ENCODE data around the gene NOX5. TPM values are rescaled to one million over a fixed set of nuclear protein-coding genes. Genes with fewer than 3 reads are reported as not detected.
A peak's percentile ranks its signal among the peaks of the same experiment; 100 is the strongest.

NOX5 gene
- total RNA-seq, 1 experiment from 2014 or later = 2.9 TPM

DNA sequence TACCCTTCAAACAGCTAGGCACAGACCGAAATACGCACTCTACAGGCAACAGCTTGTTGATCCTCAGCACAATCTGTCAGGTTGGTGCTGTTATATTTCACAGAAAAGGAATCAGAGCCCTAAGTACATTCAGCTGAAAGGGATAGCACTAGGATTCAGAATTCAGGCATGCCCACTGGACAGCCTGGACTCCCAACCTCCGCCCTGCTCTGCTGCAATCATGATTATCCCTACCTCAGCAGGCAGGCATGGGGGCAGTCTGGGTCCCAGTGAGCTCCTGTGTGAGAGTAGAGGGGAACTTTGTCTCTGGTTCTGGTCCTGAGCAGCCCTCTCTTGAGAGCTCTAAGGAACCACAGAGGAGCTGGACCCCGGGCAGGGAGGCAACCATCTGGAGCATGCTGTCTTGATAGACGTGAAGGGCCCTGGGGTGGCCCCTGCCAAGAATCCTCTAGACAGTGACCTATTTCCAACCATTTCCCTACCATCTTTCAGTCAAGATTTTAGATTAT lies 23.4 kb upstream of the NOX5 start:
- no peak for DNase-seq (ENCODE audit: low read depth)

DNA sequence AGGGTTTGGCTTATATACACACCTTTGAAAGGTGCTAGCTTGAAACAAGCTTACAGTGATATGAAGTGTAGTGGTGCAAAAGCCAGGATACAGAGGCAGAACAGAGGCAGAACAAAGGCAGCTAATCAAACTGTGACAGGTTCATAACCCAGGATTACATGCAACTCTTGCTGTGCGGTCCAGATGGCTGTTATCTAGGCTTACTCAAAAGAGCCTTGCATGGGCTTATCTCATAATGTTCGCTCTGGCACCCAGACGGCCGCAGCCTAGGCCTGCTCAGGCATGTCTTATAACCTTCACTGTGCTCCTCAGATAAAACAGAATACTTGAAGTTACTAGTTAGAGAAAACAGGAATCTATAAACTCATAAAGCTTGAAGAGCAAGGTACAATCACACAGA lies 22.8 kb upstream of the NOX5 start:
- no peak for DNase-seq (ENCODE audit: low read depth)

DNA sequence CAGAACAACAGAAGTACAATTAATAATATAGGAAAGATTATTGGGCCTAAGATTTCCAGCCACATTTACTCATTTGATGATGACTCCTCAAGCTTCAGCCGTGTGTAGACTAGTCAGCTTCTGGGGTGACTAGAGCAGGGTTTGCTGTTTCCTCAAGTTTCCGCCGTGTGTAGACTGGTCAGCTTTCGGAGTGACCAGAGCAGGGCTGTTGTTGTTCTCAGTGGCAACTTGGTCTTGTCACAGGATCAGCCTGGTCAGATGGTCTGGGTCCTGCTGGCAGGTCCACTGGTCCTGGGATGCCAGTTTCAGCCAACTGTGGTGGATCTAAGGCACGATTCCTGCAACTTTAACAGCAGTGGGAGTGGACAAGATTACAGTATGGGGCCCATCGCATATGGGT lies 21.8 kb upstream of the NOX5 start:
- no peak for DNase-seq (ENCODE audit: low read depth)

DNA sequence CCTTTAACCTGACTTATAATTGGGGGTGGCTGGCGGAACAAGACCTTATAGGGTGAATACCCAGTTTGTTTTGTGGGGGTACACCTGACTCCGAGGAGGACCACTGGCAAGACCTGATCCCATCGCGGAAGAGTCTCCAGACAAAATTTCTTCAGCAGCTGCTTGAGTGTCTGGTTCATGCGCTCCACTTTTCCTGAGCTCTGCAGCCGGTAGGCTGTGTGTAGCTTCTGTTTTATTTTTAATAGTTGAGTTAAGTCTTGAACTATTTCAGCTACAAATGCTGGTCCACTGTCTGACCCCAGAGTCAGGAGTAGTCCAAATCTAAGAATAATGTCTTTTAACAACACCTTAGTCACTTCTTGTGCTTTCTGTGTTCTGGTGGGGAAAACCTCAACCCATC lies 21.2 kb upstream of the NOX5 start:
- DNase-seq (ENCODE audit: low read depth) = no peak

DNA sequence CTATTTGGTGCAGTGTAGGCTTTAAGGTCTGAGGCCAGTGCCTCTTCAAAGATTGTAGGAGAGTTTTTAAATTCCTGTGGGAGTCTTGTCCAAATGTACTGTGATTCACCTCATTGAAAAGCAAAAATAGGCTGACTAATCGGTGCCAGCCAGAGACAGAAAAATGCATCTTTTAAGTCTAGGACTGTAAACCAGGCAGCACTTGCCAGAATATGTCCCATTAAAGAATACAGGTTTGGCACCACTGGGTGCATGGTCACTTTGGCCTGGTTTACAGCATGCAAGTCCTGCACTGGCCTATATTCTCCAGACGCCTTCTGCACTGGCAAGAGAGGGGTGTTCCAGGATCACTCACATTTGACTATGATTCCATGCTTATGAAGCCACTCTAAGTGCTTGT lies 20.3 kb upstream of the NOX5 start:
- DNase-seq (ENCODE audit: low read depth) = peak; percentile 67

DNA sequence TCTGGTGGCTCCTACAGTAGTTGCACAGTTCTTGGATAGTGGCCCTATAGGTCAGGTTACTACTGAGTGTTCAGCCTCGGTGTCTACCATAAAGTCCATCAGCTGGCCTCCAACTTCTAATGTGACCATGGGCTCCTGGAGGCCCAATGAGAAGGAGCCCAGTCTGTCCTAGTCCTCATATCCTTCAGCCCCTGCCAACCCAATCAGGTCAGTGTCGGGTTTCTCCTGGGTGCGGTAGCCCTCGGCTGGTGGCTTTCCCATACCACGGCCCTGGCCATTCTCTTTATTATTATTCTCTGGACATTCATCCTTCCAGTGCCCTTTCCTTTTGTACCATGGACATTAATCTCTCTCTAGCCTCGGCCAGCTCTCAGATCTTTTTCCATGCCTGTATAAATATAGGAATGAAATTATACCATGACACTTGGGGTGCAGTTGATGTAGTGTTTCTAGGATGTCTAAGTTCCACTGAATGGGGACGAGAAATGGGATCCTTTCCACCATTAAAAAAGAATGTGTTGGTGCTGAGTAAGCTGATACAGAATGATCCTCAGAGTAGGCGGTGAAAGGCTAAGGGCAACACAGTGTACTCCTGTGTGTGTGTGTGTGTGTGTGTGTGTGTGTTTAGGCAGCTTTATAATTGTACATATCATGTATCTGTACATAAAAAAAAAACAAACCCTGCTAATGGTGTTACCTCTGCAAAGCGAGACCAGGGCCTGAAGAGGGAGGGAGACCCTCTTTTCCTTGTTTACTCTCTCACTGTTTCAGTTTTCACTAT lies 19.3 kb upstream of the NOX5 start:
- DNase-seq (ENCODE audit: low read depth) = no peak

DNA sequence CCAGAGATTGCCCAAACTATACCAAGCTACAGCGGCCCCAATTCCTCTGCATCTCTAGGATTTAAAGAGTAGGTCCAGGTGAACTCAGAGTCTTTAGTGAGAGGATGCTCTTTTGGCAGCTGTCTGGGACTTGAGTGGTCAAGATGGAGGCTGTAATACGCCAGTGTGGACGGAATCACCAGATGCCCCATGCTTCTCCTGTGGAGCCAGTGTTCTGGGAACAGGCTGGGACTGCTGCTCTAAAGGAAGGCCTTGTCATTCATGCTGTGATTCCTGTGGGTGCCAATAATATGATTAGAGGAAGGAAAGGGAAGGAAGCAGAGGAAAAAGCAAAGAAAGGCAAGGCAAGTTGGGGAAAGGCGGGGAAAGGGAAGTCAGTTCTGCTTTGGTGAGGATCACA lies 17.4 kb upstream of the NOX5 start:
- DNase-seq (ENCODE audit: low read depth) = no peak

DNA sequence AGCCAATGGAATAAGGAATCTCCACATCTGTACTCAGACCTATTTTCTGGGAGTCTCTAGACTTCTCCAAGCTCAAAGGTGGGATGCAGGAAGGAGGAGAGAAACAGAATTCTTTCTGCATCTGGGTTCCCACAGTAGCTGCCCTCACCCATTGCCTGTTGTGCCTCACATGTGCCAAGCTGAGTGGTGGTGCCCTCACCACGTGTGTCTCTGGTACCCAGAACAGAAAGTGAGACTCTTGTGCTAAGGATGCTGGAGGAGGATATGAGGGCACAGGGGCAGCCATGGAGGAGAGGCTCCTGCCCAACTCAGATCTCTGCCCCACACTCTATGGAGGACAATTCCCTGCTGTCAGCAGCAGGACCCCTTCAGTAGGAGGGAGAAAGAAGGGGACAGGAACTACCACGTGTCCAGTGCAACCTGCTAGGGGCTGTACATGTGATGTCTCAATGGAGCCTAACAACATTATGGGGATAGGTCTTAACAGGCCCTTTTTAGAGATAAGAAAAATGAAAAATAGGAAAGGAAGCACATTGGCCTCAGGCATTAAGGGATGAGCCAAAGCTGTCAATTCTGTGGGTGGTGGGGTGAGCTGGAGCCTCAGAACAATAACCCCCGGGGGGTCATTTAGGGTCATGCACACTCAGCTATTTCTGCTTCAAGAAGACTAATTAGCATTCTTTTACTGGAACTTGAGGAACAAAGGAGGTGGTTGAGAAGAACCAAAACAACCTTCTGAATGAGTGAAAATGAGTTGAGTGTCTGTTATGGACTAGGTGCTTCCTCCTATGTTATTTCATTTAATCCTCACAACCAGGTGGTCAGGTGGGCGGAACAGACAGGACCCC lies 16.3 kb upstream of the NOX5 start:
- no peak for DNase-seq (ENCODE audit: low read depth)

DNA sequence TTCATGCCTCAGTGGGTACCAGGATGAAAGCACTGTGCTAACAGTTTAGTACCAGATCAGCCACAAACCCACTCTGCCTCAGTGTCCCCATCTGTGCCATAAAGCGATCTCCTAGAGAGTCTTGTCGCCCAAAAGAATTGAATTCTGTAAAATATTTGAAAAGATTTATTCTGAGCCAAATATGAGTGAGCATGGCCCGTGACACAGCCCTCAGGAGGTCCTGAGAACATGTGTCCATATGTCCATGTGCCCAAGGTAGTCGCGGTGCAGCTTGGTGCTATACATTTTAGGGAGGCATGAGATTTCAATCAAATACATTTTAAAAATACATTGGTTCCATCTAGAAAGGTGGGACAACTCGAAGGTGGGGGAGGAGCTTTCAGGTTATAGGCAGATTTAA lies 15.4 kb upstream of the NOX5 start:
- DNase-seq (ENCODE audit: low read depth) = no peak

DNA sequence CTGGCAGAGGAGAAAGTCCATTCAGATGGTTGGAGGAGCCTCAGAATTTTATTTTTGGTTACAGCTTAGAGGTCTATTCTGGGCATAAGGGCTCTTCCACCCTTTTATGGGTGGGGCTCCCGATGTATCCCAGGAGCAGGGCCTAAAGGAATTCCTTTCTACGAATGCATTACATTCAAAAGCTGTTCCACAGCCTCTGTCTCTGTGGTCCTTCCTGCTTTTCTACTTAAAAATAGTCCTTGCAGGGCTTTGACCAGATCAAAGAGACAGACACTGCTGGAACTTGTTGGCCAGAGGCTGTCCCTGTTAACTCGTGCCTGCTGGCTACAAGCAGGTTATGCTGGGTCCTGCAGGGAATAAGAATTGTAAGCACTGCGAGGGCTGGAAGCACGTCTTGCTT lies 14.4 kb upstream of the NOX5 start:
- DNase-seq (ENCODE audit: low read depth) = no peak

DNA sequence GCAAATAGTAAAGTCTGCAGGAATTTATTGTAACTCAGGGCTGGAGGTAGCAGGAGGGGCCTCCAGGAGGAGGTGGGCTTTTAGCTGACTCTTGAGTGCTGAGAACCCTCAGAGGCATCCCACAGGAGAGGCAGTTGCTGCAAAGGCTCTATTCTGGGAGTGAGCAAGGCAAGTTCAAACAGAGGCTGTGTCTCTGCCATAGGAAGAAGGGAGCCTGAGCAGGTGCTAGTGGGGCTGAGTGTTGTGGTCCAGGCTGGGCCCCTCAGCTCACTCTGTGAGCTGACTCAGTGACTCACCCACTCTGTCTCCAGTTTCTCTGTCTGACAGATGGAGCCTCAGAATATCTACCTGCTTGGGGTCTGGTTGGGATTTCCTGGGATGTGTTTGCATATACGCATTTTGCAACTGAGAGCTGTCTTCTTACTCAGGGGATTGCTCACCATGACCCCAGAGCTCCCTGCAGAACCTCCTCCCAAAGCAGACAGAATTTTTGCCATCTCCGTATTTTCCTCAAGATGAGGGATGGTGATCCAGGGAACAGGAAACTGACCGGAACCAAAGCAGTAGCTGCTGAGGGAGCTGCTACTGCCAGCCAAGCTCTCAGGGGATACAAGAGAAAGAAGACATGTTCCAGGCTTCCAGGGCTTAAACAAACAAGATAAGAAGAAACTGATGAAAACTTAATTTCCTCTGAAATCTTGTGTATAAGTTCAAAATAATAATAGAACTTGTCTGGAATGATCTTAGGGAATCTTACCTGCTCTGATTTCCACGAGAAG lies 13.6 kb upstream of the NOX5 start:
- no peak for DNase-seq (ENCODE audit: low read depth)

DNA sequence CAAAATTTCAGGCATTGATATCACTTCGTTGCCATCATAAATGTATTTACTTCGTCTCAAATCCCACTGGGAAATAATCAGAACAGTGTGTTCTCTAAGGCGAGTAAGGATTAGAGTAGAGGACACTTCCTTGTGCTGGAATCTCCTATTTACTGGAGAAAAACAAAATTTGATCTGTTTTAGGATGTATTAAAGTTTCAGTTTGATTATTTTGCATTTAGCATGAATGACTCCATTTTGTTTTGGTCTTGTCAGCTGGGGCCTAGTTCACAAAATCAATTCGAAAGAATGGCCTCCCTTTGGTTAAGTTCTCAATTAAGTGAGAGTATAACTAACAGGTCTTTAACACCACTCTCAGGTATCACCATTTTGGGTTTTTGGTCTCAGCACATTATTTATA lies 11.7 kb upstream of the NOX5 start:
- DNase-seq (ENCODE audit: low read depth) = no peak

DNA sequence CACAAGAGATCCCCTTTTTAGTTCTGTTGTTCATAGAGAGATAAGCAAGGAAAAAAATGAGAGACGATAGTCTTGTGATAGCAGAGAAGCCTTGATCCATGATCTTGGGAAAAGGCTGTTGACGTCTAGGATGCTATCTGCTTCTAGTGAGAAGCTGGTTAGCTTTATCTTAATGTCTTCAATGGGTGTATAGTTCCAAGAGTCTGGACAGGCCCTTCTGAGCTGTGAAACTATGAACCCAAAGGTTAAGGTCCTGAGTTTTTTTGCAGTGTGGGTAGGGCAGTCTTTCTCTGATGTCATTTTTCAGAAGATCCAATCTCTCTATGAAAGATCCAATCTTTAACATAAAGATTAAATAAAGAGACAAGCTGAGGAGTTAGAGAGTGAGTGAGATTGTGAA lies 10.5 kb upstream of the NOX5 start:
- DNase-seq (ENCODE audit: low read depth) = no peak

DNA sequence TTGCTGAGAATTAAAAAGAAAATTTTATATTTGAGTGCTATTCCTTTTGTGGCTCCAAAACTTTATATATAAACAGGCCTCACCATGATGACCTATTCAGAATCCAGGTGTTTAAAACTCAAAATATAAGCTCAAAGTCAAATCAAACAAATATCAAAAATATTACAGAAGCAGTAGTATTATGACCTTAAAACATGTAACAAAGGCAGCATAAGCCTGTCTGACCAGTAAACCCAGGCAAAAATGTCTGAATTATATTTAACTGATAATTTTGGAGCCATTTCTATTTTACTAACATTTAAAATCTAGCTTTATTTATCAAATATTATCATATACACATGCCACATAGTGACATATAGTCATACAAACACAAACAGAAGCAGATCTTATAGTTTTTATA lies 6.4 kb upstream of the NOX5 start:
- DNase-seq (ENCODE audit: low read depth) = no peak

DNA sequence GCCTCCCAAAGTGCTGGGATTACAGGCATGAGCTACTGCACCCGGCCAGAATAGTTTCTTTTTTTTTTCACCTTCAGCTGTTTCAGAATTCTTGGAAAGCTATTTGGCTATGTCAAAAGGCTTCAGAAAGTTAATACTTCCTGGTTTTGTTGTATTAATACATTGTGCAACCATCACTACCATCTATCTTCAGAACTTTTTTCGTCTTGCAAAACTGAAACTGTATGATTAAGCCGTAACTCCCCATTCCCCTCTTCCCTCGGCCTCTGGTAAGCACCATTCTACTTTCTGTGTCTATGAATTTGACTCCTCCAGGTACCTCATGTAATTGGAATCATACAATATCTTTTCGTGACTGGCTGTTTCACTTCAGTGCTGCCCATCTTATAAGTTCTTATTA lies 5.2 kb upstream of the NOX5 start:
- DNase-seq (ENCODE audit: low read depth) = no peak

DNA sequence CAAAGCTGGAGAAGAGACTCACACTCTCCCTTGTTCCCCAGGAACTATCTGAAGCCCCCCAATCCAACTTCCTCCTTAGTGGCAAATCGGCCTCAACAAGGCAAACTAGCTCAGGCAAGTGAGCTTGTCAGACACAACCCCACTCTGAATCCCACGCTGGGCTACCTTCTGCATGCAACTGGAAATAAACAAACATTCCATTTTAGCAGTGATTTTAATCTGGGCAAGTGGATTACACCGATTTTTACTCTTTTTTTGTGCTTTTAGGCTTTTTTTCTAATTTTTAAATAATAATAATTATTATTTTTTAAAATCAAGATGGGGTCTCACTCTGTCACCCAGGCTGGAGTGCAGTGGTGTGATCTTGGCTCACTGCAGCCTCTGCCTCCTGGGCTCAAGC lies 2.9 kb upstream of the NOX5 start:
- DNase-seq (ENCODE audit: low read depth) = no peak

DNA sequence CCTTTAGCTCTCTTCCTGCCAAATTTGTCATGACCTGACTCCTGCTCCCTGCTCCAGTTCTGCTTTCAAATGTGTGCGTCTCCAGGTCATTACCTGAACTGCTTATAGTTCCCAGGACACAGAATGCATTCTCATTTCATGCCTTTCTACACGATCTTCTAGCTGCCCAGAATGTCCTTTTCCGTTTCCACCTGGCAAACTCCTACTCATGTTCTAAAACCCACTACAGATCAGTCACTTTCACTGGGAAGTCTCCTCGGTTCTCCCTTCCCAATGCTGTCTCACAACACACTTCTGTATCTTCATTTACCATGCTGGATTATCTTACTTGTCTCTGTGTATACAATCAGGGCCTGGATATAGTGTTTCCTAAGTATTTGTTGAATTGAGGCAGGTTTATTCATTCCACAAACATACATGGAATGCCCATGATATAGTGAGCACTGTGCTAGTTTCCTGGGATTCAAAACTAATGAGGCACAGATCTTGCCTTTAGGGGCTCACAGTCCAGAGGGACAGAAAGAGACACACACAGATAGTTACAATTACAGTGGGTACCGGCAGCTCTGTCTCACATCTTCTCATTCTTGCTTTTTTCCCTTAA lies 1.6 kb upstream of the NOX5 start:
- DNase-seq (ENCODE audit: low read depth) = no peak

DNA sequence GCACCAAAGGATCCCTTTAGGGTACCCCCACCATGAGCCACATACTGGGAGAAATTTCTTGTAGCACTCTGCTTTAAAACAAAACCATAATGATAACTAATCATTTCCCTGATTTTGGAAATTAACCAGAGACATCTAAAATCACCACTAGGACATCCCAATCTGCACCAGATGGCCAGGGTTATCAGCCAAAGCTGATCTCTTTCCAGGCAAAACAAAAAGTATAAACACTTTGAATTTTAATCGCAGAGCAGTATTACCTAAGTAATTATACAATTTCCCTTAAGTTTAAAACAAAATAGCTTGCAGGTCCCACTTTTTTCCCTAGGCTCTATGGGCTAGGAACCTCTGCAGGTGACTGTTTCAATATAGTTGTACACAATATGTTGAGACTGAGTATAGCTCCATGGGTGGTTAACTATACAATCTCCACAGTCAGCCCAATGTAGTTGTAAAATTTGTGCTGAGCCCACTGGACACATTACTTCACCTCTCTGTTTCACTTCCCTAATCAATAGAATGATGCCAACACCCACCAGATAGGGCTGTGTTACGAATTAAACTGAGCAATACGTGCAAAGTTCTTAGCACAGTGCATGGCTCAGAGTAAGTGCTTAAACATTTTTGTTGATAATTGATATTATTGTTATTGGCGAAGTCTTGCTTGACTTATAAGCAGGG lies 629 bp upstream of the NOX5 start:
- DNase-seq (ENCODE audit: low read depth) = no peak

DNA sequence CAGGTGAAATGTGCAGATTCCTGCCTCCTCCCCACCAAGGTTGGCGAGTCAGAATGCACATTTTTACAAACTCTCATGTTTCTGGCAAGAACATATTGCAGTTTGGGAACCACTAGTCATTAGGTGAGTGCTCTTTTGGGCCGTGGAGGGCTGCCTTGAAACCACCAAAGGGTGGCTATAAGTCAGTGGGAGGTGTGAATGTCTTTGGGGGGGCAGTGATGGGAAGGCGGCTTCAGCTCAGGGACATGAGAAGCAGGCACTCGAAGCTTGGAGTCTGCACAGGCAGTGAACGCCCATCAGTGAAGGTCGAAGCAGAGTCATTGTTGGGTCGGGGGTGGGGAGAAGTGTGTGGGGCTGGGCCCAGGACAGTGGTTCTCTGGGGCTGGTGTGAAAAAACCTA lies 1.1 kb downstream of the NOX5 start:
- DNase-seq (ENCODE audit: low read depth) = no peak

DNA sequence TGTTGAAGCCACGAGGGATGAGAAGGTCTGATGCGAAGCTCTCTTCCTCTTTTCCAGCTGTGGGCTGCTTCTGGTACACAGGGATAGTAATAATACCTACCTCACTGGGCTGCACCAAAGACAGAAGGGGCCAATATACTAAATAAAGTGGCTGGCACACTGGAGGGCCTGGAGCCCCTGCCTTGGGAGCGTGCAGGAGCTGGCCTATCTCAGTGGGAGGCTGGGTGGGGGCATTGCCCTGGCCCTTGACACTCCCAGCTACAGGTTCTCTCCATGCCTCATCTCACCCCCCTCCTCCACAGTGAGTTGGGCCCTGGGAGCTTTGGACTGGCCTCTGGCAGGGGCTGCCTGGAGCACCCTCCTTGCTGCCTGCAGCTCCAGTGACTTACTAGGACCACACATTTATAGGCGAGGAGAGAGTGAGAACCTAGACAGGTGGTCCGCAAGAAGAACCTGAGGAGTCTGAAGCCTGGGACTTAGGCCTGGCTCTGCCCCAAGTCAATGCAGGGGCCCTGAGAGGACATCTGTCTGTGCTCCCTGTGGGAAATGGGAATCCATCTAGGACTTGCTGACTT lies 1.6 kb downstream of the NOX5 start:
- no peak for DNase-seq (ENCODE audit: low read depth)

DNA sequence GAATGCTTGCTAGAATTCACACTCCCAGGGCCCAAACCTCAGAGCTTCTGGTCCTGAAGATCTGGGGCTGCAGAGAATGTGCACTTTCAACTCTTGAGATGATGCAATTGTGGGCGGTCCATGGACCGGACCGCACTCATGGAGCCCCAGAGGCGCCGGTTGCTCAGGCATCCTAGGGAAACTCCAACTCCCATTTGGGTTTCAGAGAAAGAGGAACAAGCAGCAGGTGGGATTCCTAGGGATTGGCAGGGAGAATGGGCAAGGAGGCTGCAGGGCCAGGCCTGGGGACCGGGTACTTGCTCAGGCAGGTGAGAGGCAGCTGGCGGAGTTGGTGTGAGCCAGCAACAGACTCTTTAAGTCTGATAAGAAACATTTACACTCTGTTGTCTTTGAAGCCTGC lies 3.5 kb downstream of the NOX5 start:
- no peak for DNase-seq (ENCODE audit: low read depth)
